Measurements from ENCODE around the gene NPNT.
"Not testable (repeated sequence)": the region's sequence is repeated elsewhere in the genome, so short reads cannot be mapped to it uniquely, and the experiment has no call there.

NPNT gene

GRCh38 chr4:105894660-105895582, at the start of gene NPNT:
Gene NPNT (plus strand): TSS chr4:105895471. CDS start chr4:105895653, 182 bp downstream.
- DNase-seq (ENCODE audit: low read depth in 2 of 2): no peak

- no peak for DNase-seq (ENCODE audit: low read depth in 2 of 2)
Observed at GRCh38 chr4:105845559-105845958, 49.7 kb upstream of the NPNT start.

- not testable (repeated sequence) for DNase-seq (ENCODE audit: low read depth in 2 of 2)
Observed at GRCh38 chr4:105848359-105848758, 46.9 kb upstream of the NPNT start.

GRCh38 chr4:105851196-105851595, 44.1 kb upstream of the NPNT start:
- DNase-seq (ENCODE audit: low read depth in 2 of 2): no peak

- DNase-seq (ENCODE audit: low read depth in 2 of 2): not testable (repeated sequence)
Observed at GRCh38 chr4:105852230-105852629, 43.0 kb upstream of the NPNT start.

GRCh38 chr4:105858466-105859040, 36.7 kb upstream of the NPNT start:
- no peak for DNase-seq (ENCODE audit: low read depth in 2 of 2)

GRCh38 chr4:105859233-105859632, 36.0 kb upstream of the NPNT start:
- DNase-seq (ENCODE audit: low read depth in 2 of 2): no peak

GRCh38 chr4:105870963-105871362, 24.3 kb upstream of the NPNT start:
- no peak for DNase-seq (ENCODE audit: low read depth in 2 of 2)

- no peak for DNase-seq (ENCODE audit: low read depth in 2 of 2)
Observed at GRCh38 chr4:105871997-105872396, 23.3 kb upstream of the NPNT start.

GRCh38 chr4:105875233-105875632, 20.0 kb upstream of the NPNT start:
- no peak for DNase-seq (ENCODE audit: low read depth in 2 of 2)

GRCh38 chr4:105878668-105879067, 16.6 kb upstream of the NPNT start:
- DNase-seq (ENCODE audit: low read depth in 2 of 2): no peak

GRCh38 chr4:105887508-105887907, 7.8 kb upstream of the NPNT start:
- DNase-seq (ENCODE audit: low read depth in 2 of 2): no peak

- no peak for DNase-seq (ENCODE audit: low read depth in 2 of 2)
Observed at GRCh38 chr4:105895583-105896460, 551 bp downstream of the NPNT start.

- DNase-seq (ENCODE audit: low read depth in 2 of 2): no peak
Observed at GRCh38 chr4:105896461-105896942, 1.2 kb downstream of the NPNT start.

GRCh38 chr4:105896984-105897775, 1.9 kb downstream of the NPNT start:
- DNase-seq (ENCODE audit: low read depth in 2 of 2): no peak

GRCh38 chr4:105900541-105900940, 5.3 kb downstream of the NPNT start:
- DNase-seq (ENCODE audit: low read depth in 2 of 2): no peak

- DNase-seq (ENCODE audit: low read depth in 2 of 2): no peak
Observed at GRCh38 chr4:105902550-105903262, 7.4 kb downstream of the NPNT start.

- DNase-seq (ENCODE audit: low read depth in 2 of 2): no peak
Observed at GRCh38 chr4:105909787-105910281, 14.6 kb downstream of the NPNT start.

- no peak for DNase-seq (ENCODE audit: low read depth in 2 of 2)
Observed at GRCh38 chr4:105911426-105911825, 16.2 kb downstream of the NPNT start.

- DNase-seq (ENCODE audit: low read depth in 2 of 2): no peak
Observed at GRCh38 chr4:105912633-105913032, 17.4 kb downstream of the NPNT start.

All from stimulated activated CD4-positive, alpha-beta T cell treated with anti-CD3 and anti-CD28 coated beads, Interleukin-4, amount 100 ng/mL, for 48 hours (primary cell).